Stimulated activated CD8-positive, alpha-beta memory T cell treated with anti-CD3 and anti-CD28 coated beads, Interleukin-12 subunit alpha, Interleukin-12 subunit beta, amount 100 ng/mL, for 24 hours (primary cell): Measurements from ENCODE around the gene LRMDA.

Source experiments
- DNase-seq: peaks from one replicate; pipeline ENCODE4 v3.0.0-alpha.2; 2020; ENCODE audit errors: extremely low read depth

LRMDA gene

GRCh38 chr10:76201962-76202361 is 770.5 kb downstream of the LRMDA start:
- no peak for DNase-seq

- no peak for DNase-seq
Measured at GRCh38 chr10:76202777-76203176, 771.4 kb downstream of the LRMDA start.

GRCh38 chr10:76205361-76205760 is 773.9 kb downstream of the LRMDA start:
- no peak for DNase-seq

GRCh38 chr10:76206797-76207352 is 775.5 kb downstream of the LRMDA start:
- no peak for DNase-seq

- DNase-seq = no peak
Measured at GRCh38 chr10:76209135-76209534, 777.7 kb downstream of the LRMDA start.

GRCh38 chr10:76210211-76210610 is 778.8 kb downstream of the LRMDA start:
- no peak for DNase-seq

- DNase-seq = no peak
Measured at GRCh38 chr10:76211691-76212090, 780.3 kb downstream of the LRMDA start.

GRCh38 chr10:76213876-76214275 is 782.5 kb downstream of the LRMDA start:
- DNase-seq = no peak

- no peak for DNase-seq
Measured at GRCh38 chr10:76218035-76218434, 786.6 kb downstream of the LRMDA start.

- no peak for DNase-seq
Measured at GRCh38 chr10:76229341-76229740, 797.9 kb downstream of the LRMDA start.

GRCh38 chr10:76230921-76231285 is 799.5 kb downstream of the LRMDA start:
- DNase-seq = no peak

GRCh38 chr10:76231286-76231934 is 800.0 kb downstream of the LRMDA start:
- DNase-seq = no peak

GRCh38 chr10:76234499-76235226 is 803.2 kb downstream of the LRMDA start:
- no peak for DNase-seq

GRCh38 chr10:76236356-76236755 is 804.9 kb downstream of the LRMDA start:
- DNase-seq = no peak

GRCh38 chr10:76242956-76243355 is 811.5 kb downstream of the LRMDA start:
- DNase-seq = no peak

- no peak for DNase-seq
Measured at GRCh38 chr10:76244061-76244686, 812.8 kb downstream of the LRMDA start.

- DNase-seq = no peak
Measured at GRCh38 chr10:76245951-76246495, 814.6 kb downstream of the LRMDA start.

GRCh38 chr10:76248649-76249200 is 817.3 kb downstream of the LRMDA start:
- no peak for DNase-seq

GRCh38 chr10:76251841-76252671 is 820.6 kb downstream of the LRMDA start:
- no peak for DNase-seq

- DNase-seq = no peak
Measured at GRCh38 chr10:76252733-76253132, 821.3 kb downstream of the LRMDA start.

- no peak for DNase-seq
Measured at GRCh38 chr10:76255241-76255640, 823.8 kb downstream of the LRMDA start.
